ENCODE data around the gene MILR1.

DNA sequence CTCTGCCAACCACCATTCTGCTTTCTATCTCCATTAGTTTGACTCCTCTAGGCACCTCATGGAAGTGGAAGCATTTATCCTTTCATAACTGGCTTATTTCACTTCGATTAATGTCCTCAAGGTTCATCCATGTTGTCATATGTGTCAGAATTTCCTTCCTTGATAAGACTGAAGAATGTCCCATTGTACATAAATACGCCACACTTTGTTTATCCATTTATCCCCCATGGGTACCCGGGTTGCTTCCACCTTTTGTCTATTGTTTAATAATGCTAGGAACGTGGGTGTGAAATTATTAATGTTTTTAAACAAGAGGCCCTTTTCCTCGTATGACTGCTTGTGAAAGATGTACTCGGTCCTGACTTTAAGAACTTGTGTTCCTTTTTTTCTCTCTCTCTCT, 12.9 kb downstream of the MILR1 start:
- TF ChIP-seq, protein P1, sequence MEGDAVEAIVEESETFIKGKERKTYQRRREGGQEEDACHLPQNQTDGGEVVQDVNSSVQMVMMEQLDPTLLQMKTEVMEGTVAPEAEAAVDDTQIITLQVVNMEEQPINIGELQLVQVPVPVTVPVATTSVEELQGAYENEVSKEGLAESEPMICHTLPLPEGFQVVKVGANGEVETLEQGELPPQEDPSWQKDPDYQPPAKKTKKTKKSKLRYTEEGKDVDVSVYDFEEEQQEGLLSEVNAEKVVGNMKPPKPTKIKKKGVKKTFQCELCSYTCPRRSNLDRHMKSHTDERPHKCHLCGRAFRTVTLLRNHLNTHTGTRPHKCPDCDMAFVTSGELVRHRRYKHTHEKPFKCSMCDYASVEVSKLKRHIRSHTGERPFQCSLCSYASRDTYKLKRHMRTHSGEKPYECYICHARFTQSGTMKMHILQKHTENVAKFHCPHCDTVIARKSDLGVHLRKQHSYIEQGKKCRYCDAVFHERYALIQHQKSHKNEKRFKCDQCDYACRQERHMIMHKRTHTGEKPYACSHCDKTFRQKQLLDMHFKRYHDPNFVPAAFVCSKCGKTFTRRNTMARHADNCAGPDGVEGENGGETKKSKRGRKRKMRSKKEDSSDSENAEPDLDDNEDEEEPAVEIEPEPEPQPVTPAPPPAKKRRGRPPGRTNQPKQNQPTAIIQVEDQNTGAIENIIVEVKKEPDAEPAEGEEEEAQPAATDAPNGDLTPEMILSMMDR (conservative IDR thresholded peaks at IDR 0.05), result no peak
- TF ChIP-seq ZFX (IDR thresholded peaks at IDR 0.05), result no peak
